PFSK-1 (cell line): Measurements from ENCODE around the gene DIAPH3.

ENCODE experiments used
- FOXP2 ChIP-seq: optimal IDR thresholded peaks from 2 replicates; pipeline ENCODE3; 2011; ENCODE audit warnings: borderline replicate concordance, control low read depth, inconsistent platforms; ENCODE audit not compliant: insufficient read depth; ENCODE audit errors: extremely low read length, extremely low read depth
- POLR2AphosphoS5 ChIP-seq: IDR thresholded peaks from 2 replicates; pipeline ENCODE4 v1.6.1; 2012; ENCODE audit warnings: low read depth, mild to moderate bottlenecking, control low read depth, low read length, moderate library complexity
- REST ChIP-seq, 2 experiments: IDR thresholded peaks; 2 replicates each; pipeline versions ENCODE4 v1.6.1 to v1.8.0; 2011 to 2012; ENCODE audit warnings: low read depth in 2 of 2, low read length in 2 of 2, control low read depth in 1 of 2, inconsistent platforms in 1 of 2, mild to moderate bottlenecking in 1 of 2, moderate library complexity in 1 of 2; ENCODE audit not compliant: insufficient read depth in 1 of 2
- SIN3A ChIP-seq: IDR thresholded peaks from 2 replicates; pipeline ENCODE4 v1.6.1; 2012; ENCODE audit warnings: mild to moderate bottlenecking, low read length, moderate library complexity, borderline replicate concordance; ENCODE audit not compliant: insufficient read depth
- TAF1 ChIP-seq: IDR thresholded peaks from 2 replicates; pipeline ENCODE4 v1.6.1; 2012; ENCODE audit warnings: low read length, control low read depth, borderline replicate concordance; ENCODE audit not compliant: insufficient read depth

Gene DIAPH3

GRCh38 chr13:60134376-60134775 is 29.4 kb downstream of the DIAPH3 start:
- no peak for TF ChIP-seq POLR2AphosphoS5
- no peak for TF ChIP-seq FOXP2
- no peak for TF ChIP-seq TAF1
- no peak for TF ChIP-seq REST (IDR thresholded peaks at IDR 0.05; ENCODE audit: insufficient read depth in 1 of 2, low read depth in 2 of 2, low read length in 2 of 2)
- no peak for TF ChIP-seq SIN3A

GRCh38 chr13:60121337-60121687 is 42.4 kb downstream of the DIAPH3 start:
- TF ChIP-seq REST (IDR thresholded peaks at IDR 0.05; ENCODE audit: insufficient read depth in 1 of 2, low read depth in 2 of 2, low read length in 2 of 2) (no peak), TAF1 (no peak), POLR2AphosphoS5 (no peak), SIN3A (no peak)

- TF ChIP-seq POLR2AphosphoS5 (no peak), FOXP2 (no peak), SIN3A (no peak), TAF1 (no peak)
Observed at GRCh38 chr13:60120617-60121336, 43.0 kb downstream of the DIAPH3 start.

GRCh38 chr13:60118696-60119400 is 44.9 kb downstream of the DIAPH3 start:
- TF ChIP-seq FOXP2, result no peak
- TF ChIP-seq SIN3A, result no peak
- no peak for TF ChIP-seq TAF1
- TF ChIP-seq REST (IDR thresholded peaks at IDR 0.05; ENCODE audit: insufficient read depth in 1 of 2, low read depth in 2 of 2, low read length in 2 of 2), result no peak
- no peak for TF ChIP-seq POLR2AphosphoS5

- TF ChIP-seq TAF1, result no peak
- no peak for TF ChIP-seq REST (IDR thresholded peaks at IDR 0.05; ENCODE audit: insufficient read depth in 1 of 2, low read depth in 2 of 2, low read length in 2 of 2)
- no peak for TF ChIP-seq FOXP2
- TF ChIP-seq POLR2AphosphoS5, result no peak
- TF ChIP-seq SIN3A, result no peak
Observed at GRCh38 chr13:60114499-60115028, 49.2 kb downstream of the DIAPH3 start.
